Psoas muscle (tissue), 8 donors: ENCODE measurements around the gene DDAH1. TPM values are rescaled to one million over a fixed set of nuclear protein-coding genes. Genes with fewer than 3 reads are reported as not detected.

Experiments
- ATAC-seq, 4 donors: fragments of 200-7000 bp; cut with Tn5 transposase; one replicate each; pipeline ENCODE4 v1.9.1; 2020; ENCODE audit warnings: moderate library complexity in 3 of 4, mild to moderate bottlenecking in 2 of 4
- DNase-seq, 2 donors: peaks; one replicate each; pipeline ENCODE4 v3.0.0-alpha.2; 2020
- H3K27ac ChIP-seq: fragments of 200-600 bp; one replicate; pipeline ENCODE4 v1.8.0; 2022
- H3K27me3 ChIP-seq, 3 donors: fragments of 200-600 bp in 1 of 3; one replicate each; pipeline versions ENCODE4 v1.6.1 to v1.8.0; 2013 to 2022; ENCODE audit warnings: low read length in 2 of 3, mild to moderate bottlenecking in 2 of 3, moderate library complexity in 1 of 3; ENCODE audit not compliant: insufficient read depth in 3 of 3
- H3K36me3 ChIP-seq, 2 donors: fragments of 200-600 bp in 1 of 2; one replicate each; pipeline versions ENCODE4 v1.6.1 to v1.8.0; 2013 to 2022; ENCODE audit warnings: low read depth in 1 of 2, mild to moderate bottlenecking in 1 of 2, moderate library complexity in 1 of 2; ENCODE audit not compliant: insufficient read depth in 1 of 2
- H3K4me1 ChIP-seq: fragments of 200-600 bp; one replicate; pipeline ENCODE4 v1.8.0; 2022
- H3K4me3 ChIP-seq: fragments of 200-600 bp; one replicate; pipeline ENCODE4 v1.8.0; 2022; ENCODE audit warnings: mild to moderate bottlenecking
- H3K9me3 ChIP-seq: fragments of 200-600 bp; one replicate; pipeline ENCODE4 v1.8.0; 2022
- whole genome bisulfite sequencing, 3 donors: extraction: QIAGEN DNeasy Blood & Tissue Kit; methylation state at CpG; one replicate each; pipeline versions ENCODE4 v1.1.6 to v1.1.7; 2013; 5-methylcytosine and 5-hydroxymethylcytosine counted together
- intact Hi-C, 2 donors: fragments of 100-400 bp; cut with DNase I; formaldehyde crosslinking; loops; one replicate each; pipeline versions ENCODE4 v1.11.0 to v1.14.2; 2022
- polyA plus RNA-seq, 3 donors: library from polyadenylated mRNA; stranded (reverse); fragments of 200-250 nt; gene quantifications; one replicate each; pipeline ENCODE4 v1.2.3, GENCODE V29; 2013
- total RNA-seq, 4 donors: library from RNA; stranded (reverse); fragmentation: NEBNext Ultra II Directional in 2 of 4; extraction: Animal tissue kit (Norgen Biotek cat#: 25700) in 2 of 4; gene quantifications; one replicate each; pipeline versions ENCODE4 v1.2.1 to v1.2.4, GENCODE V29; 2021 to 2023
- TF ChIP-seq, protein P1 (sequence below): fragments of 200-600 bp; IDR thresholded peaks from one replicate; pipeline ENCODE4 v1.8.0; 2022; ENCODE audit warnings: antibody characterized with exemption
- donor health status: healthy with polysubstance abuse.
- donor health status: DM: no; HTN: no; CAD: no; lungs with moderate emphysema.
- donor health status: Bipolar disorder and iron deficiency.
- donor health status: healthy.
- donor health status: DM: yes; HTN: yes; CAD: no.
- donor health status: DM: no; HTN: no; CAD: no.
- donor health status: DM: no; HTN: no; CAD: no.
- donor health status: DM: yes; HTN: yes; CAD: no.

The DDAH1 gene
- total and polyA plus RNA-seq, 7 donors: 2.1 to 53.6 (median 8.2) TPM

DNA sequence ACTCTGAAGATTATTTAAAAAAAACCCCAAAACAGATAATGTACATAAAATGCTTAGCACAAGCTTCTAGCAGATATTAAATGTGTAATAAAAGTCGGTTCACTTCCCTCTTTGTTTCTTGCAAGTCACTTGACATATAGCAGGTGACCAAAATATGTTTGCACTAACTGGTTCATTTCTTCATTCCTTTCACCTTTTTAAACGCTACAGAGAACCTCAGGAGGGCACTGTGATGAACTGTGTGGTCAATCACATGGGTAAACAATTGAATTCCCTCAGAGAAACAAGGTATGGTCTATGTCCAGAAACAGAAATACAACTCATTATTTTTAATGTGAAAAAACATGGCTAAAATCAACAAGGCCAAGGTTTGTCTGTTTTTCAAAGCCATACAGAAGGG is 137.2 kb downstream of the DDAH1 start:
- no peak for ATAC-seq
- Histone ChIP-seq H3K27ac (no peak overlapping the region), H3K4me1 (peaks cover 26% of the 10 kb centered on the region), H3K4me3 (no peak overlapping the region), H3K36me3 (no peaks in the 10 kb centered on the region), H3K27me3 (no peaks in the 10 kb centered on the region), H3K9me3 (no peaks in the 10 kb centered on the region)
- TF ChIP-seq, protein P1, sequence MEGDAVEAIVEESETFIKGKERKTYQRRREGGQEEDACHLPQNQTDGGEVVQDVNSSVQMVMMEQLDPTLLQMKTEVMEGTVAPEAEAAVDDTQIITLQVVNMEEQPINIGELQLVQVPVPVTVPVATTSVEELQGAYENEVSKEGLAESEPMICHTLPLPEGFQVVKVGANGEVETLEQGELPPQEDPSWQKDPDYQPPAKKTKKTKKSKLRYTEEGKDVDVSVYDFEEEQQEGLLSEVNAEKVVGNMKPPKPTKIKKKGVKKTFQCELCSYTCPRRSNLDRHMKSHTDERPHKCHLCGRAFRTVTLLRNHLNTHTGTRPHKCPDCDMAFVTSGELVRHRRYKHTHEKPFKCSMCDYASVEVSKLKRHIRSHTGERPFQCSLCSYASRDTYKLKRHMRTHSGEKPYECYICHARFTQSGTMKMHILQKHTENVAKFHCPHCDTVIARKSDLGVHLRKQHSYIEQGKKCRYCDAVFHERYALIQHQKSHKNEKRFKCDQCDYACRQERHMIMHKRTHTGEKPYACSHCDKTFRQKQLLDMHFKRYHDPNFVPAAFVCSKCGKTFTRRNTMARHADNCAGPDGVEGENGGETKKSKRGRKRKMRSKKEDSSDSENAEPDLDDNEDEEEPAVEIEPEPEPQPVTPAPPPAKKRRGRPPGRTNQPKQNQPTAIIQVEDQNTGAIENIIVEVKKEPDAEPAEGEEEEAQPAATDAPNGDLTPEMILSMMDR: no peak
- WGBS, 3 donors: 86 to 90% (median 86%) methylated on average over 2 of the region's 2 CpGs
- intact Hi-C loops: no loop called here
- DNase-seq: no peak

DNA sequence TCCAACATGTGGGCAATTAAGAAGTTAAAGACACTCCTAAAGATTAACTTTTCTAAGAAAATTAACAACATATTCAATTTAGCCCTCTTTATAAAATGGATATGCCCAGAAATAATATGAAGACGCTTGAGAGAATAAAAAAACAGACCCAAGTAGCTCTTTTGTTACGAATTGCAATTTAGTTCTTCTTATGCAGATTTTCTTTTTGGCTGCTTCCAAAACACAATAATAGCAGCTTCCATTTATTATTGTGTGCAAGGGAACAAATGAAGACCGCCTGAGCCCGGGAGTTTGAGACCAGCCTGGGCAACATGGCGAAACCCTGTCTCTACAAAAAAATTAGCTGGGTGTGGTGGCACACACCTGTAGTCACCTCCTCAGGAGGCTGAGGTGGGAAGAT is 138.1 kb downstream of the DDAH1 start:
- TF ChIP-seq, protein P1: no peak
- intact Hi-C loops: no loop called here

DNA sequence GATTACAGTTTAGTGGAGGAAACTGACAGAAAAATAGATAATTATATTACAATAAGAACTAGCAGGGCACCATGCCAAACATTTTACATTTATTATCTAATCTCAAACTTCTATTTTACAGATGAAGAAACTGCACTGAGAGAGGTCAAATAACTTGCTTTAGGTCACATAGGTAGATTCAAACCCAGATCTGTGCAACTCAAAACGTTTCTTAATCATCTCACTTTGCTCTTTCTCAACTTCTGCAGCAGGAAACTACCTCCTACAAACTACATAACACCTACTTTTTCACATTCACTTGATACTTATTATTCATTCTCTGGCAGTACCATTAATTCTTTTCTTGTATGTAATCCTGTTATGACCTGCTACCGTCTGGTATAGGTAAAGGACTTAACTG is 138.6 kb downstream of the DDAH1 start:
- 80 to 88% (median 85%) methylated on average over 2 of the region's 2 CpGs for WGBS, 3 donors
- intact Hi-C loops: no loop called here
- Histone ChIP-seq H3K27me3 (no peaks in the 10 kb centered on the region), H3K4me1 (peaks cover 26% of the 10 kb centered on the region), H3K36me3 (no peaks in the 10 kb centered on the region), H3K27ac (no peak overlapping the region), H3K9me3 (no peaks in the 10 kb centered on the region), H3K4me3 (no peak overlapping the region)
- no peak for DNase-seq
- ATAC-seq: no peak
- TF ChIP-seq, protein P1: no peak

More for the DNA sequence above, 138.1 kb downstream of the DDAH1 start:
- H3K4me3 ChIP-seq: no peak overlapping the region
- no peaks in the 10 kb centered on the region for H3K36me3 ChIP-seq
- H3K27ac ChIP-seq: no peak overlapping the region
- H3K27me3 ChIP-seq: no peaks in the 10 kb centered on the region
- no peaks in the 10 kb centered on the region for H3K9me3 ChIP-seq
- 96 to 99% (median 97%) methylated on average over 5 of the region's 5 CpGs for WGBS, 3 donors
- ATAC-seq (no peak), DNase-seq (no peak)
- peaks cover 26% of the 10 kb centered on the region for H3K4me1 ChIP-seq

DNA sequence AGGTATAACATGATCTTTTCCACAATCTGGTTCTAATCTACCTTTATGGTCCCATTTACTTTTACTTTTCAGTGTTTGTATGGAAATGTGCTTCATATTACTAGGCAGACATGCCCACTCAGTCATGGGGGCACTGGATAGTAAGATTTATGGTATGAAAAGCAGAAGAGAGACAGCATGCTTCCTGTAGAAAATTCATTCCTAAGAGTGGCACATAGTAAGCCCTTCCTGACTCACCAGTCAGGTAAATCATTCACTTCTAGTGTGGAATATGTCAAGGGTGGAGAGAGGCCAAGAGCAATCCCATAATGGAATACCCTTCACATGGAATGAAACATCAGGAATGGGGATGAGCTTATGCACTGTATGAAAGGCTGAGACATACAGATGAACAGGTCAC is 139.0 kb downstream of the DDAH1 start:
- no peaks in the 10 kb centered on the region for H3K9me3 ChIP-seq
- peaks cover 22% of the 10 kb centered on the region for H3K4me1 ChIP-seq
- intact Hi-C loops: no loop called here
- TF ChIP-seq, protein P1: no peak
- H3K27ac ChIP-seq: no peak overlapping the region
- DNase-seq (no peak), ATAC-seq (no peak)
- H3K27me3 ChIP-seq: no peaks in the 10 kb centered on the region
- no peaks in the 10 kb centered on the region for H3K36me3 ChIP-seq
- H3K4me3 ChIP-seq: no peak overlapping the region

DNA sequence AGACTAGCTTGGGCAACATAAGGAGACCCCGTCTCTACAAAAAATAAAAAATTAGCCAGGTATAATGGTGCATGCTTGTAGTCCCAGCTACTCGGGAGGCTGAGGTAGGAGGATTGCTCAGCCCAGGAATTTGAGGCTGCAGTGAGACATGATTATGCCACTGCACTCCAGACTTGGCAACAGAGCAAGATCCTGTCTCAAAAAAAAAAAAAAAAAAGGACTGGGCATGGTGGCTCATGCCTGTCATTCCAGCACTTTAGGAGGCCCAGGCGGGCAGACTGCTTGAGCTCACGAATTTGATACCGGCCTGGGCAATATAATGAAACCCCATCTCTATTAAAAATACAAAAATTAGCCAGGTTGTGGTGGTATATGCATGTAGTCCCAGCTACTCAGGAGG is 141.2 kb downstream of the DDAH1 start:
- 56 to 69% (median 58%) methylated on average over 5 of the region's 5 CpGs for WGBS, 3 donors
- Histone ChIP-seq H3K27me3 (no peaks in the 10 kb centered on the region), H3K27ac (no peak overlapping the region), H3K4me1 (peaks cover 2% of the 10 kb centered on the region), H3K36me3 (no peaks in the 10 kb centered on the region), H3K4me3 (no peak overlapping the region), H3K9me3 (no peaks in the 10 kb centered on the region)
- DNase-seq (no peak), ATAC-seq (no peak)
- intact Hi-C loops: no loop called here
- TF ChIP-seq, protein P1: no peak
